Pancreas (tissue), 10 donors: Measurements from ENCODE around the gene F2R. TPM values are rescaled to one million over a fixed set of nuclear protein-coding genes. Genes with fewer than 3 reads are reported as not detected.
"Not testable (repeated sequence)": the region's sequence is repeated elsewhere in the genome, so short reads cannot be mapped to it uniquely, and the experiment has no call there.

Source experiments
- ATAC-seq, 4 donors: fragments of 200-7000 bp; cut with Tn5 transposase; one replicate each; pipeline versions ENCODE4 v1.8.0 to v1.9.1; 2020; ENCODE audit warnings: mild to moderate bottlenecking in 4 of 4, moderate library complexity in 4 of 4
- DNase-seq, 6 donors: peaks; one replicate each; pipeline ENCODE4 v3.0.0-alpha.2; 2020
- FAIRE-seq: peaks from 2 replicates; lab custom pipeline; 2012; peaks lifted over from hg19 to GRCh38; lab: Jason Lieb, UNC
- H3K27ac ChIP-seq, 4 donors: fragments of 200-600 bp; sonication (generic); 1 replicate in 3 of 4; 2 replicates in 1 of 4; pipeline versions ENCODE4 v1.5.0 to v1.8.0; 2020
- H3K27me3 ChIP-seq, 4 donors: fragments of 200-600 bp; one replicate each; pipeline ENCODE4 v1.8.0; 2021
- H3K36me3 ChIP-seq, 3 donors: fragments of 200-600 bp; sonication (generic) in 1 of 3; one replicate each; pipeline versions ENCODE4 v1.5.0 to v1.8.0; 2020 to 2021
- H3K4me1 ChIP-seq, 3 donors: fragments of 200-600 bp; one replicate each; pipeline ENCODE4 v1.8.0; 2021
- H3K4me3 ChIP-seq, 4 donors: fragments of 200-600 bp; sonication (generic) in 2 of 4; one replicate each; pipeline versions ENCODE4 v1.5.0 to v1.8.0; 2020 to 2021
- H3K9me3 ChIP-seq, 4 donors: fragments of 200-600 bp; one replicate each; pipeline ENCODE4 v1.8.0; 2021
- WGBS, 2 donors: extraction: QIAGEN DNeasy Blood & Tissue Kit; methylation state at CpG; one replicate each; pipeline ENCODE4 v1.1.7; 2013; 5-methylcytosine and 5-hydroxymethylcytosine counted together
- intact Hi-C, 3 donors: fragments of 100-400 bp; cut with DNase I; formaldehyde crosslinking; loops; one replicate each; pipeline versions ENCODE4 v1.11.1 to v1.14.2; 2022
- polyA plus RNA-seq, 2 donors: library from polyadenylated mRNA; stranded (reverse); fragments of 200-250 nt; gene quantifications; one replicate each; pipeline ENCODE4 v1.2.3, GENCODE V29; 2013
- total RNA-seq, 6 donors: library from RNA; stranded (reverse); fragmentation: NEBNext Ultra II Directional in 4 of 6; extraction: Animal tissue kit (Norgen Biotek cat#: 25700) in 4 of 6; gene quantifications; one replicate each; pipeline versions ENCODE4 v1.2.1 to v1.2.4, GENCODE V29; 2021 to 2023
- TF ChIP-seq, protein P1 (sequence below), 4 donors: fragments of 200-600 bp; sonication (generic) in 3 of 4; IDR thresholded peaks; one replicate each; pipeline versions ENCODE4 v1.5.0 to v1.8.0; 2021; ENCODE audit warnings: antibody characterized with exemption in 4 of 4
- donor health status: healthy with polysubstance abuse.
- donor health status: DM: no; HTN: no; CAD: no; lungs with moderate emphysema.
- donor health status: DM: no; HTN: no; CAD: no.
- donor health status: control.
- donor health status: control.
- donor health status: Bipolar disorder and iron deficiency.
- donor health status: DM: yes; HTN: yes; CAD: no.
- donor health status: DM: no; HTN: no; CAD: no.
- donor health status: DM: no; HTN: no; CAD: no.
- donor health status: DM: yes; HTN: yes; CAD: no.

F2R gene
- total and polyA plus RNA-seq, 8 donors, result 0.38 to 15.0 (median 1.7) TPM

DNA sequence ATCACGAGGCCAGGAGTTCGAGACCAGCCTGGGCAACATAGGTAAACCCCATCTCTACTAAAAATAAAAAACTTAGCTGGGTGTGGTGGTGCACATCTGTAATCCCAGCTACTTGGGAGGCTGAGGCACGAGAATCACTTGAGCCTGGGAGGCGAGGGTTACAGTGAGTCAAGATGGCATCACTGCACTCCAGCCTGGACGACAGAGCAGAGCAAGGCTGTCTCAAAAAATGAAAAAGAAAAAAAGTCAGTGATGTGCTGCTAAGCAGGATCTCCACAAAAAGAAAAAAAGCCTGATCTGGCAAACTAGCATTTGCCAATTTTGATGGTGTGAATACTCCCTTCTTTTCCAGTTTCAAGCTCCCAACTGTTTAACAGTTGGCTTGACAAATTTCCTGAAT lies 21.9 kb downstream of the F2R start:
- intact Hi-C loops, result no loop called here
- H3K27me3 ChIP-seq, result no peaks in the 10 kb centered on the region
- H3K9me3 ChIP-seq, result no peaks in the 10 kb centered on the region
- H3K27ac ChIP-seq, result no peak overlapping the region
- ATAC-seq (no peak), DNase-seq (no peak), FAIRE-seq (no peak)
- H3K4me3 ChIP-seq, result no peak overlapping the region
- 79 to 87% methylated on average over 5 of the region's 5 CpGs for WGBS, 2 donors
- H3K36me3 ChIP-seq, result no peaks in the 10 kb centered on the region
- H3K4me1 ChIP-seq, result no peaks in the 10 kb centered on the region
- TF ChIP-seq, protein P1, sequence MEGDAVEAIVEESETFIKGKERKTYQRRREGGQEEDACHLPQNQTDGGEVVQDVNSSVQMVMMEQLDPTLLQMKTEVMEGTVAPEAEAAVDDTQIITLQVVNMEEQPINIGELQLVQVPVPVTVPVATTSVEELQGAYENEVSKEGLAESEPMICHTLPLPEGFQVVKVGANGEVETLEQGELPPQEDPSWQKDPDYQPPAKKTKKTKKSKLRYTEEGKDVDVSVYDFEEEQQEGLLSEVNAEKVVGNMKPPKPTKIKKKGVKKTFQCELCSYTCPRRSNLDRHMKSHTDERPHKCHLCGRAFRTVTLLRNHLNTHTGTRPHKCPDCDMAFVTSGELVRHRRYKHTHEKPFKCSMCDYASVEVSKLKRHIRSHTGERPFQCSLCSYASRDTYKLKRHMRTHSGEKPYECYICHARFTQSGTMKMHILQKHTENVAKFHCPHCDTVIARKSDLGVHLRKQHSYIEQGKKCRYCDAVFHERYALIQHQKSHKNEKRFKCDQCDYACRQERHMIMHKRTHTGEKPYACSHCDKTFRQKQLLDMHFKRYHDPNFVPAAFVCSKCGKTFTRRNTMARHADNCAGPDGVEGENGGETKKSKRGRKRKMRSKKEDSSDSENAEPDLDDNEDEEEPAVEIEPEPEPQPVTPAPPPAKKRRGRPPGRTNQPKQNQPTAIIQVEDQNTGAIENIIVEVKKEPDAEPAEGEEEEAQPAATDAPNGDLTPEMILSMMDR (IDR thresholded peaks at IDR 0.05), result no peak

DNA sequence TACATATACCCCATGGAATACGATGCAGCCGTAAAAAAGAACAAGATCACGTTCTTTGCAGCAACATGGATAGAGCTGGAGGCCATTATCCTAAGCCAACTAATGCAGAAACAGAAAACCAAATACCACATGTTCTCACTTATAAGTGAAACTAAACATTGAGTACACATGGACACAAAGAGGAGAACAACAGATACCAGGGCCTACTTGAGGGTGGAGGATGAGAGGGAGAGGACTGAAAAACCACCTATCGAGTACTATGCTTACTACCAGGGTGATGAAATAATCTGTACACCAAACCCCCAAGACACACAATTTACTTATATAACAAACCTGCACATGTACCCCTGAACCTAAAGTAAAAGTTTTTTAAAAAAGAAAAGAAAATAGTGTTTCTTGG lies 25.6 kb downstream of the F2R start:
- FAIRE-seq, H3K27ac ChIP-seq, H3K36me3 ChIP-seq, H3K4me3 ChIP-seq, H3K4me1 ChIP-seq, ATAC-seq, H3K9me3 ChIP-seq, intact Hi-C loops, H3K27me3 ChIP-seq, DNase-seq: not testable (repeated sequence)
- WGBS, 2 donors, result 89 to 96% methylated on average over 4 of the region's 4 CpGs

DNA sequence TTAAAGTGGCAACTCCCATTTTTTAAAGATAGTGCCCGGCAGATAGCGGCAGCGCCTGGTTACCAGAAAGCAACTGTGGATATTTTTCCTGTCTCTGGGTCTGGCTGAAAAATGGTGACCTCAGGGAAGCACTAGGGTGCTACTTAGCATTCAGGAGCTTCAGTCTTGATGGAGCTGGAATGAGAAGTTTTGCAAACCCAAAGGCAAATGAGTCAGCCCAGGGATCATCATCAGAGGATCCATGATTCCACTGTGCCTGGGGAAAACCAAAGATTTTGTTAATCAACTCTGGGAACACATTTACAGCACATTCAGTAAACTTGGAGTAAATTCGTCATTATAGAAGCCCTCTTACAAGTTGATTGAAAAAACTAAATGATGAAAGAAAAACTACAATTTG lies 26.7 kb downstream of the F2R start:
- TF ChIP-seq, protein P1 (IDR thresholded peaks at IDR 0.05), result no peak
- WGBS, 2 donors, result 76 to 78% methylated on average over 4 of the region's 4 CpGs
- Histone ChIP-seq H3K36me3 (no peaks in the 10 kb centered on the region), H3K4me3 (no peak overlapping the region), H3K27me3 (no peaks in the 10 kb centered on the region), H3K4me1 (no peaks in the 10 kb centered on the region), H3K9me3 (no peaks in the 10 kb centered on the region), H3K27ac (no peak overlapping the region)
- intact Hi-C loops, result no loop called here
- ATAC-seq (no peak), FAIRE-seq (no peak), DNase-seq (no peak)

DNA sequence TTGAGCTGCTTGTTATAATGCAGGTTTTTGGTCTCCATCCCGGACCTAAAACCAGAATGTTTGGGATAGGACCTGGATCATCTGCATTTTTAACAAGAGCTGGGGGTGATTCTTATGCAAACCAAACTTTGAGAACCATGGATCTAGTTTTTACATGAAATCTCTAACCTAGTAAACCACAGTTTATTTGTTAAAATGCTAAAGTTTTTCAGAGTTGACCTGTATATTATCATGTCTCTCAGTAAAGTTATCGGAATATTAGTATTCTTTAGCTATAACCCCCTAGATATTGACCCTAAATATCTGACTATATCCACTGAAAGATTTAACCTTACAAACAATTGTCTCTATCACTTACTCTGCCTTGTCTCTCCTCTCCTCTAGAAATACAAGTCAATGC lies 28.7 kb downstream of the F2R start:
- DNase-seq (no peak), FAIRE-seq (no peak), ATAC-seq (no peak)
- TF ChIP-seq, protein P1 (IDR thresholded peaks at IDR 0.05), result no peak
- H3K36me3 ChIP-seq, result no peaks in the 10 kb centered on the region
- intact Hi-C loops, result no loop called here
- H3K4me1 ChIP-seq, result no peaks in the 10 kb centered on the region
- no peak overlapping the region for H3K27ac ChIP-seq
- WGBS, 2 donors, result 37 to 52% methylated on average over 2 of the region's 2 CpGs
- H3K27me3 ChIP-seq, result no peaks in the 10 kb centered on the region
- no peak overlapping the region for H3K4me3 ChIP-seq
- no peaks in the 10 kb centered on the region for H3K9me3 ChIP-seq

DNA sequence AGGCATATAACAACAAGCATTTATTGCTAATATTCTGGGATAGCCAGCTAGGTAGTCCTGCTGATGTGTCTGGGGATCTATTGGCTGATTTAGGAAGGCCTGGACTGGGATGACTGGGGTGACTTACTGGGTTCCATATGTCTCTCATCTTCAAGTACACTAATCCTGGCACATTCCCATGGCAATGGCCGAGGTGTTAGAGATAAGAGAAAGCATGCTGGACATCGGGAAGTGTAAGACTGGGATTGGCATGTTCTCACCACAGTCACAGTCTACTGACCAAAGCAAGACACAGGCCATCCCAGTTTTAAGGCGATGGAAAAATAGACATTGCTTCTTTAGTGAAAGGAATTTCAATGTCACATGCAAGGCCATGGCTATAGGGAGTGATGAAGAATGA lies 29.7 kb downstream of the F2R start:
- ATAC-seq, result no peak

More for the DNA sequence above, 29.7 kb downstream of the F2R start:
- Histone ChIP-seq H3K27me3 (no peaks in the 10 kb centered on the region), H3K36me3 (no peaks in the 10 kb centered on the region), H3K4me3 (no peak overlapping the region), H3K9me3 (no peaks in the 10 kb centered on the region), H3K4me1 (no peaks in the 10 kb centered on the region), H3K27ac (no peak overlapping the region)
- FAIRE-seq (no peak), DNase-seq (no peak)
- TF ChIP-seq, protein P1 (IDR thresholded peaks at IDR 0.05), result no peak
- intact Hi-C loops, result no loop called here
- WGBS, 2 donors, result 38 to 58% methylated on average over 3 of the region's 3 CpGs
